NCI-H1092 (cell line): ENCODE measurements around the gene ARHGAP9.
"Not testable (repeated sequence)": the region's sequence is repeated elsewhere in the genome, so short reads cannot be mapped to it uniquely, and the experiment has no call there.

ENCODE experiments used
- DNase-seq: peaks from one replicate; lab custom pipeline; 2025; lab: John Stamatoyannopoulos, UW

Gene ARHGAP9

DNA sequence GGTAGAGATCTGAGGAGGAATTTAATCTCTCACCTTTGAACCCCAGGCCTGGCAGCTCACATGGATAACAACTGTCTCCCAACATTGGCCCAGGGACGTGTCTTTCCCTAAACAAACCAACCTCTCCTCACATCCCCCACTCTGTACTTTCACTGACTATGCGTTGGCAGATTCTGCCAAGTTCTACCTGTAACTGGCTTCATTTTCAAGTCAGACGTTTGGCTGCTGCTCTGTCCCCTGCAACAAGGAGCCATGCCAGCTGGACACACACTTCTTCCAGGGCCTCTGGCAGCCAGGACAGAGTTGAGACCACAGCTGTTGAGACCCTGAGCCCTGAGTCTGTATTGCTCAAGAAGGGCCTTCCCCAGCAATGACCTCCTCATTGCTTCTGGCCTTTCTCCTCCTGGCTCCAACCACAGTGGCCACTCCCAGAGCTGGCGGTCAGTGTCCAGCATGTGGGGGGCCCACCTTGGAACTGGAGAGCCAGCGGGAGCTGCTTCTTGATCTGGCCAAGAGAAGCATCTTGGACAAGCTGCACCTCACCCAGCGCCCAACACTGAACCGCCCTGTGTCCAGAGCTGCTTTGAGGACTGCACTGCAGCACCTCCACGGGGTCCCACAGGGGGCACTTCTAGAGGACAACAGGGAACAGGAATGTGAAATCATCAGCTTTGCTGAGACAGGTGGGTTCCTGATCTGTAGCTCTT lies 45.0 kb downstream of the ARHGAP9 start, which contains the start of gene INHBC:
INHBC (plus strand) TSS at position 268 of the 707 bp plus-strand sequence; CDS start at position 371, 103 bp downstream.
- DNase-seq, result no peak

DNA sequence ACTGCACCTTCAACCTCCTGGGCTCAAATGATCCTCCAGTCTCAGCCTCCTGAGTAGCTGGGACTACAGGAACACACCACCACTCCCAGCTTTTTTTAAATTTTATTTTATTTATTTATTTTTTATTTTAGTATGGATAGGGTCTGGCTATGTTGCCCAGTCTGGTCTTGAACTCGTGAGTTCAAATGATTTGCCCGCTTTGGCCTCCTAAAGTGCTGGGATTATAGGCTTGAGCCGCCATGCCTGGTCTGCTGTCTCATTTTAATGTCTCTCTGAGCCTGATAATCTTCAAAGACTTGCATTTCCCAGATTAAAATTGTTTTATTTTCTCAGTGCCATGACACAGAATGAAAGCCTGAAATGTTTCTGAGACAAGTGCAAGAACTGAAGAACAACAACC lies 46.3 kb downstream of the ARHGAP9 start:
- DNase-seq, result no peak

DNA sequence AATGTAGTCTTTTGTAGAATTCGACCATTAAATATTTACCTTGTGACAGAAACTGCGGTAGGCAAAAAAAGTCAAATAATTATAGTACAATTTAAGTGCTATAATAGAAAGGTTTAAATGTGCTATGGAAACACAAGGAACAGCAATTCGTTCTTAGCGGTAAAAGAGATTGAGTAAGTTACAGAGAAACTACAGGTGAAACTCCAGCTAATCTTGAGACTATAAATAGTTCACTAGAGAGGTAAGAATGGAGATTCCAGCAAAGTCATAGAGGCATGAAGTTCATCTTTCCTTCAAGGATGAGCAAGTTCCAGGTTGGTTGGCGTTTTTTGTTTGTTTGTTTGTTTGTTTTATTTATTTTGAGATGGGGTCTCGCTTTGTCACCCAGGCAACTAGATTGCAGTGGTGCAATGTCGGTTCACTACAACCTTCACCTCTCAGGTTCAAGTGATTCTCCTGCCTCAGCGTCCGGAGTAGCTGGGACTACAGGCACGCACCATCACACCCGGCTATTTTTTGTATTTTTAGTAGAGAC lies 47.9 kb downstream of the ARHGAP9 start:
- no peak for DNase-seq

DNA sequence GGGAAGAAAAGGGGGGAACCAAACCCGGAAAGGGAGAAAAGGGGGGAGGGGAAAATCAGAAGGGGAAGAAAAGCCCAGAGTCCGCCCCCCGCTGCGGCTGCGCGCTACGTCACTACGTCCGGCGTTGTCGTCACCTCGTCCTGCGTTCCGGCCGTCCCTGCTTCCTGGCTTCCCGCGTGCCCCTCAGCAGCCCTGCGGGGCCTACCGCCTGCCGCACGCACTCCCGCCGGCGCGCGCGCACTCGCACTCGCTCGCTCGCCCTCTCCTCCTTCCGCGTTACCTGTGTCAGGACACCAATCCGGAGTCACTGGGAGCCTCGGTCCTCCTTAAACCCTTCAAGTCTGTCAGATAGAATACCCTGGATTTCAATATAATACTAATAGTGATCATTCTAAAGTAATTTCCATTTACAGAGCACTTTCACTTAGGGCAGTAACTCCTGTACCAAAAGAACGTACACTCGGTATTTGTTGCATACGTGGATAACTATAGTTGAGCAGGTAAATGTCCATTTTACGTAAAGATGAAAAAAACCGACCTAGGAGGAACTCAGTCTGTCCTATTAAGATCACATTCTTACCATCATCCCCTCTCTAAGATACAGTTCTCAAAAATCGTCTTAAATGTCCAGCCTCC lies 48.6 kb downstream of the ARHGAP9 start, which contains the start of gene R3HDM2:
R3HDM2 (minus strand) TSS at position 113 of the 636 bp plus-strand sequence. CDS start 120,615 bp downstream, outside the sequence.
- DNase-seq, result peak; percentile 85

DNA sequence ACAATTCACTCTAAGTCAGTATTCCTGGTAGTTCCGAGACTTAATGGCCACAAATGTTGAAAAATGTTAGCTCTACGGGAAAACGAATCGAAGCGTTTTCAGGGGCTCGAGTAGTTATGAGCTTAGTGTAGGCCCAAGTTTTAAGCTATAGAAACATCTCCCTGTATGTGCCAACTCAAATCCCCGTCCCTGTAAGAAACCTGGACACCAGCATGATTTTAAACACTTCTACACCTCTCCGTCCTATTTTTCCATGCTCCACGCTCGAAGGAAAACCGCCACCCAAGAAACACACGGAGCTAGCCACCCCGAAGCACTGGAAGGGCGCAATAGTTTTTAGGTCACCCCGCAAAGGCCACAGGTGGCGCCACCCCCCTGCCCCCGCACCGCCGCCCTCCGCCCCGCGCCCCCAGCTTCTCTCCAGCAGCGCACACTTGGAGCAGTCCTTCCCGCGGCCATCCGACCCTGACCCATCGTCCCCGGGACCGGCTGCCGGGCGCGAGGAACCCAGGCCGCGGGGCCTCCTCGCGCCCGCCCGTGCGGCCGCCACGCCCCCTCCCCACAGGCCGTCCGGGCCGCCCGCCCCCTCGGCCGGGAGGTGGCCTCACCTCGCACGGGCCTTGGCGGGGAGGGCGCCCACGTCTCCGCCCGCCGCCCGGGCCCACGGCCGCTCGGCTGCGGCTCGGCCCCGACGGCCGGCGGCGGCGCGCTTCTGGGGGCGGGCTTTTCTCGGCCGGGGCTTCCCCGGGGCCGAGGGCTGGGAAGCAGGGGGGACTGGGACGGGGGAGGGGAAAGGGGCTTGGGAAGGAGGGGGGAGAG lies 49.3 kb downstream of the ARHGAP9 start:
- no peak for DNase-seq

DNA sequence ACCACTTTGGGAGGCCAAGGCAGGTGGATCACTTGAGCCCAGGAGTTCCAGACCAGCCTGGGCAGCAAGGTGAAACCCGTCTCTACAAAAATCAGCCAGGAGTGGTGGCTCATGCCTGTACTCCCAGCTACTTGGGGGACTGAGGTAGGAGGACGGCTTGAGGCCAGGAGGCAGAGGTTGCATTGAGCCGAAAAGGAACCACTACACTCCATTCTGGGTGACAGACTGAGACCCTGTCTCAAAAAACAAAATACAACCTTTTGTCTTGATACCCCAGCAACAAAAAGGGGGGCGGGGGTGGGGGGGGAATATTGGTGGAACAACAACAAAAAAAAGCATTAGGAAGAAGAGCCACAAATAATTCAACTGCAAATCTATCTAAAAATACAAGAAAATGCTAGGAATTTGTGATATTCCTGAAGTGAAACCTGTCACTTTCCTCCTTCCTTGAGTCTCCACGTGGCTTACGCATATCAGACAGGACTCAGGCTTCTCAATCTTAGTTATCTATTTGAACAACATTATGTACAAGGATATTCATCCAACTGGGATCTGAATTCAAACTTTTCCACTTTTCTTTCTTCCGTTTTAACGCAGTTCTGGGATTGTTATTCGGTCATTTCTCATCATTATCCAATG lies 50.1 kb downstream of the ARHGAP9 start:
- no peak for DNase-seq

DNA sequence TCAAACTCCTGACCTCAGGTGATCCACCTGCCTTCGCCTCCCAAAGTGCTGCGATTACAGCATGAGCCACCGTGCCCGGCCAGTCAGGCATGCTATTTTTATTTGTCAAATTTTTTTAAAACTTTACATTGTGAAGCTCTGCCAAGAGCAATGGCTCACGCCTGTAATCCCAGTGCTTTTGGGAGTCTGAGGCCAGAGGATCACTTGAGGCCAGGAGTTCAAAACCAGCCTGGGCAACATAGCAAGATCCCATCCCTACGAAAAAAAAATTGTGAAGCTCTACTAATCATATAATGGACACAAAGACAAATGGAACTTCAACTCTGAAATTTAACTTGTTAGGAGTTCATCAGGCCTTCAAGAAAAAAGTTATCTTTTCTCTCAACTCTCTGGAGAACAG lies 50.7 kb downstream of the ARHGAP9 start:
- DNase-seq, result no peak

DNA sequence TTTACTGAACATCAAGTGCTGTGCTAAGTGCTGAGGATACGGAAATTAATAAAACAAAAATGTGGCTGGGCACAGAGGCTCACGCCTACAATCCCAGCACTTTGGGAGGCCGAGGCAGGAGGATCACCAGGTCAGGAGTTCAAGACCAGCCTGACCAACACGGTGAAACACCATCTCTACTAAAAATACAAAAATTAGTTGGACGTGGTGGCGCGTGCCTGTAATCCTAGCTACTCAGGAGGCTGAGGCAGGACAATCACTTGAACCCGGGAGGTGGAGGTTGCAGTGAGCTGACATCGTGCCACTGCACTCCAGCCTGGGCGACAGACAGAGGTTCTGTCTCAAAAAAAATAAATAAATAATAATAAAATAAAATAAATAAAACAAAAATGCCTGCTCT lies 52.7 kb downstream of the ARHGAP9 start:
- not testable (repeated sequence) for DNase-seq
